Hypothalamus (tissue), 51 donors: Measurements from ENCODE around the gene AP5Z1.

Source experiments
- DNase-seq, 51 donors: peaks; one replicate each; lab custom pipeline; 2025; lab: John Stamatoyannopoulos, UW

The AP5Z1 gene

GRCh38 chr7:4775250-4775847 is at the start of gene AP5Z1:
AP5Z1 (plus strand) TSS chr7:4775623; CDS start chr7:4775716, 93 bp downstream.
- peak; percentile 53 to 98 (median 93) for DNase-seq

GRCh38 chr7:4725850-4726450 is 49.5 kb upstream of the AP5Z1 start:
- DNase-seq, result no peak

GRCh38 chr7:4726566-4726965 is 48.9 kb upstream of the AP5Z1 start:
- DNase-seq, result no peak

- DNase-seq, result peak in 6 of 51 donors; percentile 17 to 39 (median 24)
Observed at GRCh38 chr7:4727914-4728705, 47.3 kb upstream of the AP5Z1 start.

- DNase-seq, result no peak
Observed at GRCh38 chr7:4729266-4729665, 46.2 kb upstream of the AP5Z1 start.

- peak in 1 of 51 donors; percentile 8 for DNase-seq
Observed at GRCh38 chr7:4730276-4730675, 45.1 kb upstream of the AP5Z1 start.

GRCh38 chr7:4730971-4731370 is 44.5 kb upstream of the AP5Z1 start:
- no peak for DNase-seq

GRCh38 chr7:4731803-4732202 is 43.6 kb upstream of the AP5Z1 start:
- no peak for DNase-seq

- DNase-seq, result no peak
Observed at GRCh38 chr7:4733936-4734528, 41.4 kb upstream of the AP5Z1 start.

GRCh38 chr7:4734587-4735345 is 40.7 kb upstream of the AP5Z1 start:
- DNase-seq, result peak in 32 of 51 donors; percentile 10 to 75 (median 44)

- DNase-seq, result no peak
Observed at GRCh38 chr7:4737300-4737699, 38.1 kb upstream of the AP5Z1 start.

GRCh38 chr7:4738711-4739527 is 36.5 kb upstream of the AP5Z1 start:
- peak in 26 of 51 donors; percentile 13 to 69 (median 37) for DNase-seq

GRCh38 chr7:4739528-4739992 is 35.9 kb upstream of the AP5Z1 start:
- peak in 30 of 51 donors; percentile 17 to 77 (median 46) for DNase-seq

- DNase-seq, result no peak
Observed at GRCh38 chr7:4740796-4741195, 34.6 kb upstream of the AP5Z1 start.

GRCh38 chr7:4742051-4742573 is 33.3 kb upstream of the AP5Z1 start:
- DNase-seq, result peak in 21 of 51 donors; percentile 8 to 60 (median 35)

- DNase-seq, result no peak
Observed at GRCh38 chr7:4742852-4743251, 32.6 kb upstream of the AP5Z1 start.

GRCh38 chr7:4744391-4745264 is 30.8 kb upstream of the AP5Z1 start:
- peak; percentile 19 to 97 (median 89) for DNase-seq

- DNase-seq, result no peak
Observed at GRCh38 chr7:4745265-4745919, 30.0 kb upstream of the AP5Z1 start.
